LNCaP clone FGC (cell line): ENCODE results near the gene SET.

Source experiments
- DNase-seq: peaks from one replicate; pipeline ENCODE4 v3.0.0-alpha.2; 2011; ENCODE audit warnings: low read depth
- H3K4me3 ChIP-seq: 2 replicates; pipeline ENCODE4 v1.5.1; 2011; ENCODE audit warnings: mild to moderate bottlenecking, low read depth, low read length, control low read depth
- CTCF ChIP-seq: IDR thresholded peaks from 2 replicates; pipeline ENCODE4 v1.5.1; 2012; ENCODE audit warnings: mild to moderate bottlenecking; ENCODE audit not compliant: control insufficient read depth, insufficient read depth; ENCODE audit errors: extremely low read depth

The SET gene

DNA sequence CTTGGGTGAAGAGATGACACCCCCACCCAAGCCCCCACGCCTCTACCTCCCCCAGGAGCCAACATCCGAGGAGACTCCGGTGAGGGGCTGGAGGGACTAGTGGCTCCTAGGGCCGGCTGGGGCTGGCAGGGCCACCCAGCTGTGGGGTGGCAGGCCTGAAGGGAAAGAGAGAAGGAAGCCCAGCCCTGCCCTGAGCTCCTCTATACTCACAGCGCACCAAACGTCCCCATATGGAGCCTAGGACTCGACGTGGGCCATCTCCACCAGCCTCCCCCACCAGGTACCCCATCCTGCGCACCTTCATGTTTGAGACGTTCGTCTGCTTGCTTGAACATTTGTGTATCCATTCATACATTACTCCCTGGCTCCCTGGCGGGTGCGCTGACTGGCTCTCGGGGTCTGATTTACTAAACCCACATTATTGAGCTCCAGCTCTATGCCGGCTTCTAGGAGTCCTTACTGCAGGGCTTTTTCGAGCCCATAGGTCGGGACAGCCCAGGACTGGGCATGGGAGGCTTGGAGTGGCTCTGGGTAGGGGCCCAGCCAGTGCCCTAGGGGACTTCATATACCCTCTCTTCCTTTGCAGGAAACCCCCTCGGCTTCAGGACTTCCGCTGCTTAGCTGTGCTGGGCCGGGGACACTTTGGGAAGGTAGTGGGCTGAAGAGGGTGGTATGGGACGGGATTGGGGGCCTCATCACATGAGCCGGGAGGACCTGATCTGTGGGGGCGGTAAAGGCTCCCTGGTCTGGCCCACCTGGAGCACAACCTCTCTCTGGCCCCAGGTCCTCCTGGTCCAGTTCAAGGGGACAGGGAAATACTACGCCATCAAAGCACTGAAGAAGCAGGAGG, 25.8 kb downstream of the SET start:
- no peak overlapping the region for H3K4me3 ChIP-seq
- no peak for DNase-seq
- TF ChIP-seq CTCF = no peak

DNA sequence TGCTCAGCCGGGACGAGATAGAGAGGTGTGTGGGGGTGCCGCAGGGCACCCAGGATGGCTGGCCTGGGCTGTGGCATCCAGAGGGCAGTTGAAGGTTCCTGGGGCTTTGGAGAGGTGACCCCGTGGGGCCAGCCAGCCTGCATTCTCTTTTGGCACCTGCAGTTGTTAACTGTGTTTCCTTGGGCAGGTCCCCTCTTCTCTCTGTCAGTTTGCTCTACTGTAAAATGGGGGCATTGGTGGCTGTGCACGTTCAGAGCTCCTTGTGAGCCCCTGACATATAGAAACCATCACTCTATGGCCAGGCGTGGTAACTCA, 26.4 kb downstream of the SET start:
- no peak overlapping the region for H3K4me3 ChIP-seq
- no peak for TF ChIP-seq CTCF
- DNase-seq = no peak

- DNase-seq = no peak
- H3K4me3 ChIP-seq = no peak overlapping the region
- TF ChIP-seq CTCF = no peak
These were observed 27.7 kb downstream of the SET start for GRCh38 chr9:128716581-128717254.

DNA sequence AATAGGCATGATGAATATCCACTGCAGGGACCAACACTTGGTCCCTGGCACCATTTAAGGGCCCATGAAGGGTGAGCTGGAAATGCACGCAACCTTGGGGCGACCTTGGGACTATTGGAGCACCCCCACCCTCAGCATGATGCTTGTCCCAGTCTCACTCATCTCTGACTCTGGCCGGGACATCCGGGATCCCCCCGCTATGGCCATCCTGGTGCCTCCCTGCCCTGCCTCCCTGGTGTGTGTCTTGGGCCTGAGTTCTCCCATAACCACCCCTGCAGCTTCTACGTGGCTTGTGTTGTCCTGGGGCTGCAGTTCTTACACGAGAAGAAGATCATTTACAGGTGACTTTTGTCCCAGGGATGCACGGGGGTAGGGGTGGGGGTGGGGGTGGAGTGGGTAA, 29.0 kb downstream of the SET start:
- TF ChIP-seq CTCF = no peak
- DNase-seq = no peak
- H3K4me3 ChIP-seq = no peak overlapping the region

DNA sequence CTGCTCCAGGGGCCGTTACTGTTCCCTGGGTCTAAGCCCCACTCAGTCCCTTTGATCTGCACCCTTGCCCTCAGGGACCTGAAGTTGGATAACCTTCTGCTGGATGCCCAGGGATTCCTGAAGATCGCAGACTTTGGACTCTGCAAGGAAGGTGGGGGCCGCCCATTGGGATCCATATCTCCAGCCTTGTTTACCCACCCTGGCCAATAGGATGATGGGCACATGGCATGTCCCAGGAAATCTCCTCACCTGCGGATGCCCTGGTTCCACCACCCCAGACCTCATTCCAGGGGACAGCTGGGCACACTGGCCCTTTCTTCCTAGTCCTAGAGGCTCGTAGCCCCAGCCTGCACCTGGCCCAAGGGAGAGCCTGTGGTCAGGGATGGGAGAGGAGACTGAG, 29.5 kb downstream of the SET start:
- H3K4me3 ChIP-seq = no peak overlapping the region
- TF ChIP-seq CTCF = no peak
- DNase-seq = no peak

GRCh38 chr9:128719919-128720605, 31.0 kb downstream of the SET start:
- DNase-seq = no peak
- H3K4me3 ChIP-seq = no peak overlapping the region
- TF ChIP-seq CTCF = no peak
